Left lung (tissue), 10 donors: ENCODE measurements around the gene SPSB1. TPM values are rescaled to one million over a fixed set of nuclear protein-coding genes. Genes with fewer than 3 reads are reported as not detected.

Experiments used
- ATAC-seq: fragments of 200-7000 bp; cut with Tn5 transposase; one replicate; pipeline ENCODE4 v1.9.1; 2020; ENCODE audit warnings: moderate library complexity
- DNase-seq, 4 donors: peaks; one replicate each; pipeline ENCODE4 v3.0.0-alpha.2; 2013 to 2020
- H3K27ac ChIP-seq, 2 donors: fragments of 200-600 bp; sonication (generic) in 1 of 2; one replicate each; pipeline versions ENCODE4 v1.5.0 to v1.8.0; 2020 to 2021
- H3K27me3 ChIP-seq, 2 donors: fragments of 200-600 bp; sonication (generic) in 1 of 2; one replicate each; pipeline versions ENCODE4 v1.5.0 to v1.8.0; 2020 to 2021
- H3K36me3 ChIP-seq, 2 donors: fragments of 200-600 bp; sonication (generic) in 1 of 2; one replicate each; pipeline versions ENCODE4 v1.5.0 to v1.8.0; 2020 to 2021
- H3K4me1 ChIP-seq, 2 donors: fragments of 200-600 bp; one replicate each; pipeline ENCODE4 v1.8.0; 2021
- H3K4me3 ChIP-seq, 2 donors: fragments of 200-600 bp; sonication (generic) in 1 of 2; one replicate each; pipeline versions ENCODE4 v1.5.0 to v1.8.0; 2020 to 2021; ENCODE audit warnings: mild to moderate bottlenecking in 1 of 2
- H3K9me3 ChIP-seq, 2 donors: fragments of 200-600 bp; sonication (generic) in 1 of 2; one replicate each; pipeline versions ENCODE4 v1.5.0 to v1.8.0; 2020 to 2021
- CTCF ChIP-seq, 2 donors: fragments of 200-600 bp; sonication (generic) in 1 of 2; IDR thresholded peaks; one replicate each; pipeline versions ENCODE4 v1.5.0 to v1.8.0; 2021; ENCODE audit warnings: antibody characterized with exemption in 2 of 2
- intact Hi-C, 2 donors: fragments of 100-400 bp; cut with DNase I; formaldehyde crosslinking; loops; one replicate each; pipeline versions ENCODE4 v1.11.2 to v1.14.2; 2022
- polyA plus RNA-seq, 6 donors: library from polyadenylated mRNA; unstranded; fragments of 120-200 nt; gene quantifications; one replicate each; pipeline ENCODE4 v1.2.1, GENCODE V29; 2013; ENCODE audit not compliant: insufficient read length in 6 of 6
- total RNA-seq, 2 donors: library from RNA; stranded (reverse); fragmentation: NEBNext Ultra II Directional; extraction: Animal tissue kit (Norgen Biotek cat#: 25700); gene quantifications; one replicate each; pipeline ENCODE4 v1.2.1, GENCODE V29; 2021
- donor health status: DM: no; HTN: yes; CAD: no.
- donor health status: DM: no; HTN: no; CAD: no.

Gene SPSB1
- total and polyA plus RNA-seq, 8 donors, result 6.1 to 39.4 (median 7.9) TPM

GRCh38 chr1:9263276-9263855, 29.3 kb upstream of the SPSB1 start:
- intact Hi-C loops, result no loop called here

GRCh38 chr1:9263984-9264872, 28.5 kb upstream of the SPSB1 start:
- peak in 1 of 4 donors; percentile 76 for DNase-seq
- Histone ChIP-seq H3K9me3 (no peaks in the 10 kb centered on the region), H3K36me3 (peaks cover 0 to 61% of the 10 kb centered on the region in 2 donors), H3K27me3 (no peaks in the 10 kb centered on the region), H3K4me1 (no peaks in the 10 kb centered on the region), H3K27ac (no peak overlapping the region), H3K4me3 (no peak overlapping the region)
- TF ChIP-seq CTCF (IDR thresholded peaks at IDR 0.05), result no peak
- intact Hi-C loops, result no loop called here
- ATAC-seq, result no peak

More at GRCh38 chr1:9263276-9263855, 29.3 kb upstream of the SPSB1 start:
- H3K4me1 ChIP-seq, result no peaks in the 10 kb centered on the region
- no peaks in the 10 kb centered on the region for H3K9me3 ChIP-seq
- peak in 1 of 4 donors; percentile 79 for DNase-seq
- H3K36me3 ChIP-seq, result peaks cover 0 to 53% of the 10 kb centered on the region in 2 donors
- H3K27me3 ChIP-seq, result no peaks in the 10 kb centered on the region
- no peak overlapping the region for H3K27ac ChIP-seq
- ATAC-seq, result no peak
- no peak overlapping the region for H3K4me3 ChIP-seq
- no peak for TF ChIP-seq CTCF (IDR thresholded peaks at IDR 0.05)

- TF ChIP-seq CTCF (IDR thresholded peaks at IDR 0.05), result no peak
- ATAC-seq, result no peak
- Histone ChIP-seq H3K27ac (no peak overlapping the region), H3K27me3 (no peaks in the 10 kb centered on the region), H3K4me3 (no peak overlapping the region), H3K4me1 (no peaks in the 10 kb centered on the region), H3K9me3 (no peaks in the 10 kb centered on the region), H3K36me3 (peaks cover 0 to 68% of the 10 kb centered on the region in 2 donors)
- intact Hi-C loops, result no loop called here
- no peak for DNase-seq
Observed at GRCh38 chr1:9265037-9265436, 27.7 kb upstream of the SPSB1 start.

GRCh38 chr1:9265968-9266367, 26.7 kb upstream of the SPSB1 start:
- no peak overlapping the region for H3K4me3 ChIP-seq
- H3K36me3 ChIP-seq, result peaks cover 0 to 68% of the 10 kb centered on the region in 2 donors
- DNase-seq, result no peak
- no peaks in the 10 kb centered on the region for H3K9me3 ChIP-seq
- no peak for ATAC-seq
- intact Hi-C loops, result no loop called here
- no peak for TF ChIP-seq CTCF (IDR thresholded peaks at IDR 0.05)
- H3K4me1 ChIP-seq, result no peaks in the 10 kb centered on the region
- no peaks in the 10 kb centered on the region for H3K27me3 ChIP-seq
- no peak overlapping the region for H3K27ac ChIP-seq

- H3K4me1 ChIP-seq, result no peaks in the 10 kb centered on the region
- ATAC-seq, result no peak
- no peaks in the 10 kb centered on the region for H3K27me3 ChIP-seq
- no peak overlapping the region for H3K4me3 ChIP-seq
- DNase-seq, result no peak
- intact Hi-C loops, result no loop called here
- H3K27ac ChIP-seq, result no peak overlapping the region
- peaks cover 0 to 70% of the 10 kb centered on the region in 2 donors for H3K36me3 ChIP-seq
- no peak for TF ChIP-seq CTCF (IDR thresholded peaks at IDR 0.05)
- no peaks in the 10 kb centered on the region for H3K9me3 ChIP-seq
Observed at GRCh38 chr1:9267352-9267686, 25.4 kb upstream of the SPSB1 start.
